GM10266 (cell line): Measurements from ENCODE around the gene NPAS3.

Experiments
- DNase-seq: peaks from one replicate; pipeline ENCODE4 v3.0.0; 2012; ENCODE audit errors: extremely low spot score
- TF ChIP-seq, protein P1 (sequence below): IDR thresholded peaks from 2 replicates; pipeline ENCODE4 v1.5.1; 2012; ENCODE audit warnings: mild to moderate bottlenecking, low read depth; ENCODE audit not compliant: control insufficient read depth, insufficient read depth; ENCODE audit errors: missing control alignments

The NPAS3 gene

DNA sequence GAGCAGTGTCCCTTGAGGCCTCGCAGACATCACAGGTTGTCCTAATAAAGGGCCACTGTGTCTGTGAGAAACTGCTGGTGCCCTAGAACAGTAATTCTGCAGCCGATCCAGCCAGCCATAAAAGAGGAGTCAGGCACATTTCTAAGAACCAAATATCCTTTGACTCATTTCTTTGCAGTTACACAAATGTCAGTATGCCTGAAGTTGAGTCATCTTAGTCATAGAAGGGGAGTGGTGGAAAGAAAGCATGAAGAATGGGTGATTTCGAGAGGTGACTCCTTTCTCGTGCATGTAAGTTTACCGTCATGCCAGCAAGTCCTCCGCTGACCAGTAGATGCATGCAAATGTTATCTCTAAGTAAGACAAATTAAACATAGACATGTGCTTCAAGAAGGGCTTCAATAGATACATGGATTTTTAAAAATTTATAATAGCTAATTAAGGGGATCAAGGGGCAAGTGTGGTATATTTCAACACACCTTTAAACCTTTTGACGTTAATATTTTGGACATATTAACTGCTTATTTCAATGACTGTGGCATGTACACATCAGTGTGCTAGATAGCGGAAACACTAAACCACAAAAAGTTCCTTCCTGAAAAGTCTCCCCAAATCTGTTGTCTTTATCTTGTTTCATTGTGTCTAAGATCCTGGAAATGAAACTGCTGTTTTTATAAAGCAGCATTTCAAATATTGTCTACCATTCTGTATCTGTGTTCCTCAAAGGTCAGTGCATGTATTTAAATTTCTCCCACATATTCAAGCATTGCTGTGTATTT is 497.4 kb downstream of the NPAS3 start:
- DNase-seq, result no peak

DNA sequence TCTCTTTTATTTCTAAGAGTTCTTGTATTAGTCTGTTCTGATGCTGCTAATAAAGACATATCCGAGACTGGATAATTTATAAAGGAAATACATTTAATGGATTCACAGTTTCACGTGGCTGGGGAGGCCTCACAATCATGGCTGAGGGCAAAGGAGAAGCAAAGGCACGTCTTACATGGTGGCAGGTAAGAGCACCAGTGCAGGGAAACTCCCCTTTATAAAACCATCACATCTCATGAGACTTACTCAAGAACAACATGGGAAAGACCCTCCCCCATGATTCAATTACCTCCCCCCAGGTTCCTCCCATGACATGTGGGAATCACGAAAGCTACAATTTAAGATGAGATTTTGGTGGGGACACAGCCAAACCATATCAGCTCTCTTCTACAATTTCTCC is 503.0 kb downstream of the NPAS3 start:
- no peak for DNase-seq
- TF ChIP-seq, protein P1, sequence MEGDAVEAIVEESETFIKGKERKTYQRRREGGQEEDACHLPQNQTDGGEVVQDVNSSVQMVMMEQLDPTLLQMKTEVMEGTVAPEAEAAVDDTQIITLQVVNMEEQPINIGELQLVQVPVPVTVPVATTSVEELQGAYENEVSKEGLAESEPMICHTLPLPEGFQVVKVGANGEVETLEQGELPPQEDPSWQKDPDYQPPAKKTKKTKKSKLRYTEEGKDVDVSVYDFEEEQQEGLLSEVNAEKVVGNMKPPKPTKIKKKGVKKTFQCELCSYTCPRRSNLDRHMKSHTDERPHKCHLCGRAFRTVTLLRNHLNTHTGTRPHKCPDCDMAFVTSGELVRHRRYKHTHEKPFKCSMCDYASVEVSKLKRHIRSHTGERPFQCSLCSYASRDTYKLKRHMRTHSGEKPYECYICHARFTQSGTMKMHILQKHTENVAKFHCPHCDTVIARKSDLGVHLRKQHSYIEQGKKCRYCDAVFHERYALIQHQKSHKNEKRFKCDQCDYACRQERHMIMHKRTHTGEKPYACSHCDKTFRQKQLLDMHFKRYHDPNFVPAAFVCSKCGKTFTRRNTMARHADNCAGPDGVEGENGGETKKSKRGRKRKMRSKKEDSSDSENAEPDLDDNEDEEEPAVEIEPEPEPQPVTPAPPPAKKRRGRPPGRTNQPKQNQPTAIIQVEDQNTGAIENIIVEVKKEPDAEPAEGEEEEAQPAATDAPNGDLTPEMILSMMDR, result no peak

More for the DNA sequence above, 497.4 kb downstream of the NPAS3 start:
- TF ChIP-seq, protein P1, result no peak

DNA sequence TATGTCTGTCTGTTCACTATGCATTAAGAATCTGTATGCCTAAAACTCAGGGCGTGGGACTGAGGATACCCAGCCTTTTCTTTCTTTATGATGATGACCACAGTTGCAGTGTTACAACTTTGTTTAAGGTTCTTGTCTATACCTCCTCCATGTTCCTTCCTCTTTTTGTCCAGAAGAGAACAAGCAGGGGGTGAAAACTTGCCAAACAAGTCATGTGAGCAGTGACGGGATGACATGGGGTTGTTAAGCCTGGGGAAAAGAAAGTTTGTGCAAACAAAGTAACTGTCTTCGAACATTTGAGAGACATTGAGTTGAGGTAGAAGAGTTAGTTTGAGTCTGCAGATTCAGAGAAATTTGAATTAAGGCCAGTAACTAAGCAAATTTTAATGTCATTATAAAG is 505.5 kb downstream of the NPAS3 start:
- DNase-seq, result no peak
- TF ChIP-seq, protein P1, result no peak

DNA sequence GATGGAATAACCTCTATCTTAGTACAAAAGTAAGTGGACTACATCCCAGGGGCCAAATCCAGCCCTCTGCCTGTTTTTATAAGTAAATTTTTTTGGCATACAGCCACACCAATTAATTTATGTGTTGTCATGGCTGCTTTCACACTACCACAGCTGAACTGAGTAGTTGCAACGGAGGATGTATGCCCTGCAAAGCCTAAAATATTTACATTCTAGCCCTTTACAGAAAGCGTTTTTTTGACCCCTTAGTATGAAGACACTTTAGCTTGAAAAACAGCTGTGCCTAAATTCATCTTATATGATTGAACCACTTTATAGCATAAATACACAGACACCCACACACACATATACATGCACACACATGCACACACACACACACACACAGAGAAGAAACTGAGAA is 510.6 kb downstream of the NPAS3 start:
- TF ChIP-seq, protein P1, result no peak
- DNase-seq, result no peak

DNA sequence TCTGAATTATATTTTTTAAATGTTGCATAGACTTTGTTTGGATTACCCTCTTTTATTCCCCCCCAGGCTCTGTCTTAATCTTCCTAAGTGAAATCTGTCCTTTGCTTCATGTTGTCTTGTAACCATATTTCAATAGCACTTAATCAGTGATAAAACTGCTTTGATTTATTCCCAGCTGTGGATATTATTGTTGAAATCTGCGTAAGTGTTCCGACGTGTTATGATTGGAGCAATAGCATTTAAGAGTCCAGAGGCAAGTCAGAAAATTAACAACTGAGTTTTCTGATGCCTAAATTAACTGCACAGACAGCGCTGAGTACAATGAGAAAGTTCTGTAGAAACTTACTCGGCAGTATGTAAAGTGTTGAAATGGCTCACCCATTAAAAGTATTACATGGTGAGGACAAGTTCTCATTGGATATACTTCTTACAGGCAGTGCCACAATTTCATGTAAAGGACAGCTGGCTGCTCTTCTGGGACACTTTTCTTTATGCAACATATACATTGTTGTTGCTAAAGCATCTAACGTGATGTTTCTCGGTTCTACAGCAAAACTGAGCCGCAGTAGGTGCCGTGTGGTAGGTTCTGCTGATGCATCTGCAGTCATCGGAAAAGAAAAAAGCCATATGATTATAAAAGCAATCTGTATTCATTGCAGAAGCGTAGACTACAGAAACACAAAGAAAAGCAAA is 511.2 kb downstream of the NPAS3 start:
- TF ChIP-seq, protein P1, result no peak
- DNase-seq, result no peak

DNA sequence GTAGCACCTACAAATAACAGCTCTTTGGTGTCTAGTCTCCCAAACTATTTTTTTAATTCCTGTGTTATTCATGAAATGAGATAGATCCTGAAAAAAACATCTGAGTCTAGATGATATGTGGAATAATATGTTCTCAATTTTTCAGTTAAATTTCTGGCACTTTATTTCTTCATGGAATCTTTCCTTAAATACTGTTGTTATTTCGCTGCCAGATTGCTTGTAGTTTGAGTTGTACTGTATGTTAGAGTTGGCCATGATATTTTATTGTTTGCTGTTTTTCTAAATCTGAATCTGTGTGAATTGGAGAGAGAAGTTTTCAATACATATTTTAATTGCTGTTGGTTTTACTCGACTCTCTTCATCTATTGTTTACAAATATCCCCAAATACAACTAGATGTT is 511.7 kb downstream of the NPAS3 start:
- TF ChIP-seq, protein P1, result no peak
- DNase-seq, result no peak

DNA sequence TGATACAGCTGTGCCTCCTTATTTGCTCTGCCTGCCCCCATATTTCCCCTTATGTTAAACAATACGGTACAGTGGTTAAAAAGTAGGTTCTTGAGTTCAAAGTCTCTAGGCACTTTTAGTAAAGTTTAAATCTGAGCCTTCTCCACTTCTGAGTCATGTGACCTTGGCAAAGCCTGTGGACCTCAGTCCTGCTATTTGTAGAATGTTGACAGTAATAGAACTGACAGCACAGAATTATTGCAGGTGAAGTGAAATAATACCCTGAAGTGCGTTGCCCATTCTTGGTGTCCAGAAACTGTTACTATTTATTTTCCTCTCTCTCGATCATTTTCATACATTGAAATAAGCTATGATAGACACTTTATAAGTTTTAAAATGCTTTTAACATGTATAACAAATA is 512.5 kb downstream of the NPAS3 start:
- TF ChIP-seq, protein P1, result no peak
- no peak for DNase-seq
